Gastrocnemius medialis (tissue), 4 donors: ENCODE data around the gene FGF9.

Source experiments
- POLR2A ChIP-seq, 2 donors: fragments of 450-650 bp; IDR thresholded peaks; one replicate each; pipeline ENCODE4 v1.6.1; 2017; ENCODE audit warnings: antibody characterized with exemption in 2 of 2, mild to moderate bottlenecking in 2 of 2, moderate library complexity in 2 of 2
- TF ChIP-seq, protein P1 (sequence below), 5 experiments: fragments of 450-650 bp in 3 of 5; fragments of 200-600 bp in 2 of 5; sonication (generic) in 2 of 5; IDR thresholded peaks in 4 of 5; conservative IDR thresholded peaks in 1 of 5; 1 replicate in 4 of 5; 2 replicates in 1 of 5; pipeline ENCODE4 v1.5.1; 2016 to 2019; ENCODE audit warnings: antibody characterized with exemption in 5 of 5, mild to moderate bottlenecking in 3 of 5, moderate library complexity in 3 of 5

- TF ChIP-seq, protein P1, sequence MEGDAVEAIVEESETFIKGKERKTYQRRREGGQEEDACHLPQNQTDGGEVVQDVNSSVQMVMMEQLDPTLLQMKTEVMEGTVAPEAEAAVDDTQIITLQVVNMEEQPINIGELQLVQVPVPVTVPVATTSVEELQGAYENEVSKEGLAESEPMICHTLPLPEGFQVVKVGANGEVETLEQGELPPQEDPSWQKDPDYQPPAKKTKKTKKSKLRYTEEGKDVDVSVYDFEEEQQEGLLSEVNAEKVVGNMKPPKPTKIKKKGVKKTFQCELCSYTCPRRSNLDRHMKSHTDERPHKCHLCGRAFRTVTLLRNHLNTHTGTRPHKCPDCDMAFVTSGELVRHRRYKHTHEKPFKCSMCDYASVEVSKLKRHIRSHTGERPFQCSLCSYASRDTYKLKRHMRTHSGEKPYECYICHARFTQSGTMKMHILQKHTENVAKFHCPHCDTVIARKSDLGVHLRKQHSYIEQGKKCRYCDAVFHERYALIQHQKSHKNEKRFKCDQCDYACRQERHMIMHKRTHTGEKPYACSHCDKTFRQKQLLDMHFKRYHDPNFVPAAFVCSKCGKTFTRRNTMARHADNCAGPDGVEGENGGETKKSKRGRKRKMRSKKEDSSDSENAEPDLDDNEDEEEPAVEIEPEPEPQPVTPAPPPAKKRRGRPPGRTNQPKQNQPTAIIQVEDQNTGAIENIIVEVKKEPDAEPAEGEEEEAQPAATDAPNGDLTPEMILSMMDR (IDR thresholded peaks at IDR 0.05 in 4 of 5, conservative IDR thresholded peaks at IDR 0.05 in 1 of 5), result no peak
- TF ChIP-seq POLR2A (IDR thresholded peaks at IDR 0.05), result no peak
Measured at GRCh38 chr13:21663197-21663596, 7.7 kb upstream of the FGF9 start.
